ENCODE data around the gene CAMSAP1.

GRCh38 chr9:135819905-135820304 lies 87.4 kb downstream of the CAMSAP1 start:
- no peak for TF ChIP-seq CTCF (IDR thresholded peaks at IDR 0.05 in 8 of 11, conservative IDR thresholded peaks at IDR 0.05 in 3 of 11)
- TF ChIP-seq POLR2A (IDR thresholded peaks at IDR 0.05) = no peak
- no peak for TF ChIP-seq POLR2AphosphoS5 (IDR thresholded peaks at IDR 0.05)
